Hepatocyte (in vitro differentiated cells): ENCODE results near the gene MPHOSPH9. TPM values are rescaled to one million over a fixed set of nuclear protein-coding genes. Genes with fewer than 3 reads are reported as not detected.
"Not testable (repeated sequence)": the region's sequence is repeated elsewhere in the genome, so short reads cannot be mapped to it uniquely, and the experiment has no call there.

Experiments used
- DNase-seq: peaks from one replicate; pipeline ENCODE4 v3.0.0-alpha.2; 2016; ENCODE audit warnings: low spot score
- H2AFZ ChIP-seq: fragments of 200-600 bp; sonication (generic); 2 replicates; pipeline ENCODE4 v1.6.0; 2016; ENCODE audit warnings: antibody characterized with exemption, mild to moderate bottlenecking
- H3K27ac ChIP-seq: fragments of 200-600 bp; sonication (generic); 2 replicates; pipeline ENCODE4 v1.5.1; 2016; ENCODE audit warnings: mild to moderate bottlenecking
- H3K27me3 ChIP-seq: fragments of 200-600 bp; sonication (generic); 2 replicates; pipeline ENCODE4 v1.6.1; 2016
- H3K36me3 ChIP-seq: fragments of 200-600 bp; sonication (generic); replicated peaks from 2 replicates; pipeline ENCODE4 v1.5.1; 2016; ENCODE audit warnings: low read depth; ENCODE audit not compliant: insufficient read depth
- H3K4me1 ChIP-seq: fragments of 200-600 bp; sonication (generic); 2 replicates; pipeline ENCODE4 v1.5.1; 2016; ENCODE audit warnings: mild to moderate bottlenecking, moderate library complexity; ENCODE audit not compliant: insufficient read depth
- H3K4me2 ChIP-seq: fragments of 200-600 bp; sonication (generic); 2 replicates; pipeline ENCODE4 v1.6.0; 2016
- H3K4me3 ChIP-seq: fragments of 200-600 bp; sonication (generic); 2 replicates; pipeline ENCODE4 v1.5.1; 2016; ENCODE audit warnings: mild to moderate bottlenecking
- H3K79me2 ChIP-seq: fragments of 200-600 bp; sonication (generic); 2 replicates; pipeline ENCODE4 v1.6.0; 2017; ENCODE audit warnings: mild to moderate bottlenecking
- H3K9me2 ChIP-seq: fragments of 200-600 bp; sonication (generic); replicated peaks from 2 replicates; pipeline ENCODE4 v1.6.0; 2017; ENCODE audit warnings: mild to moderate bottlenecking; ENCODE audit not compliant: insufficient read depth
- H3K9me3 ChIP-seq: fragments of 200-600 bp; sonication (generic); 2 replicates; pipeline ENCODE4 v1.5.1; 2016; ENCODE audit warnings: low read depth, mild to moderate bottlenecking
- H4K20me1 ChIP-seq: fragments of 200-600 bp; sonication (generic); 2 replicates; pipeline ENCODE4 v1.6.0; 2016; ENCODE audit warnings: mild to moderate bottlenecking; ENCODE audit not compliant: insufficient read depth, poor library complexity, severe bottlenecking
- EZH2 ChIP-seq: fragments of 200-600 bp; sonication (generic); IDR thresholded peaks from 2 replicates; pipeline ENCODE4 v1.6.1; 2016; ENCODE audit warnings: antibody characterized with exemption, mild to moderate bottlenecking, borderline replicate concordance
- EZH2phosphoT487 ChIP-seq: fragments of 200-600 bp; sonication (generic); IDR thresholded peaks from one replicate; pipeline ENCODE4 v1.6.1; 2018; ENCODE audit warnings: antibody characterized with exemption, mild to moderate bottlenecking, low read depth, moderate library complexity; ENCODE audit not compliant: unreplicated experiment, severe bottlenecking
- WGBS: methylation state at CpG from one replicate; pipeline ENCODE4 v1.1.6; 2016; ENCODE audit warnings: low lambda C conversion rate; ENCODE audit errors: missing lambda C conversion rate; 5-methylcytosine and 5-hydroxymethylcytosine counted together
- polyA plus RNA-seq: library from polyadenylated mRNA; unstranded; fragments of >200 nt; fragmentation: Nextera tagmentation; extraction: Ambion mirVana; gene quantifications from 2 replicates; pipeline ENCODE4 v1.2.1, GENCODE V29; 2016
- total RNA-seq: library from RNA; depleted of rRNA; stranded (reverse); fragments of >200 nt; gene quantifications from 2 replicates; pipeline ENCODE4 v1.2.3, GENCODE V29; 2014
- TF ChIP-seq, protein P1 (sequence below): fragments of 200-600 bp; sonication (generic); IDR thresholded peaks from 2 replicates; pipeline ENCODE4 v1.5.1; 2016; ENCODE audit warnings: antibody characterized with exemption, mild to moderate bottlenecking; ENCODE audit not compliant: poor library complexity

MPHOSPH9 gene
- total and polyA plus RNA-seq, 2 experiments from 2014 or later: 13.1 to 44.3 TPM

DNA sequence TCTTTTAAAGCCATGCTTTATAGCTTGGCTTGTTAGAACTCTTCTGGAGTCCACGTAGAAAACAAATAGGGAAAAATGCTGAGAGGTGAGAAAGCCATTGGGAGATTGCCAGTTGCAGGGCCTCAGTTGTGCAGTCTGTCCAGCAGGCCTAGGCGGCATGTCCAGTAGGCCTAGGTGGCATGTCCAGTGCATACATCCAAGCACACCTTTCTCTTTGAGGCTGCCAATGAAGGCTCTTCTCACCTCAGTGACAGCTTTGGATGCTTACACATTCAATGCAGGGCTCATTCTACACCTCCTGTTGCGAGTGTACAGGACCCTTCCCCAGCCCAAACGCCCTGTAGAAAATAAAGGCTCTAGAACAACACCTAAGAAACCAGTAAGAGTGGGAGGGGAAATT, 25.7 kb upstream of the MPHOSPH9 start:
- Histone ChIP-seq H3K36me3 (no peaks in the 10 kb centered on the region), H2AFZ (no peak overlapping the region), H3K9me3 (no peaks in the 10 kb centered on the region), H3K4me3 (no peak overlapping the region), H3K4me2 (no peak overlapping the region), H3K4me1 (no peaks in the 10 kb centered on the region), H3K27ac (no peak overlapping the region), H4K20me1 (peaks cover 6% of the 10 kb centered on the region), H3K27me3 (no peaks in the 10 kb centered on the region), H3K79me2 (peaks cover 26% of the 10 kb centered on the region), H3K9me2 (no peaks in the 10 kb centered on the region)
- WGBS: 70% methylated on average over 4 of the region's 4 CpGs
- TF ChIP-seq, protein P1, sequence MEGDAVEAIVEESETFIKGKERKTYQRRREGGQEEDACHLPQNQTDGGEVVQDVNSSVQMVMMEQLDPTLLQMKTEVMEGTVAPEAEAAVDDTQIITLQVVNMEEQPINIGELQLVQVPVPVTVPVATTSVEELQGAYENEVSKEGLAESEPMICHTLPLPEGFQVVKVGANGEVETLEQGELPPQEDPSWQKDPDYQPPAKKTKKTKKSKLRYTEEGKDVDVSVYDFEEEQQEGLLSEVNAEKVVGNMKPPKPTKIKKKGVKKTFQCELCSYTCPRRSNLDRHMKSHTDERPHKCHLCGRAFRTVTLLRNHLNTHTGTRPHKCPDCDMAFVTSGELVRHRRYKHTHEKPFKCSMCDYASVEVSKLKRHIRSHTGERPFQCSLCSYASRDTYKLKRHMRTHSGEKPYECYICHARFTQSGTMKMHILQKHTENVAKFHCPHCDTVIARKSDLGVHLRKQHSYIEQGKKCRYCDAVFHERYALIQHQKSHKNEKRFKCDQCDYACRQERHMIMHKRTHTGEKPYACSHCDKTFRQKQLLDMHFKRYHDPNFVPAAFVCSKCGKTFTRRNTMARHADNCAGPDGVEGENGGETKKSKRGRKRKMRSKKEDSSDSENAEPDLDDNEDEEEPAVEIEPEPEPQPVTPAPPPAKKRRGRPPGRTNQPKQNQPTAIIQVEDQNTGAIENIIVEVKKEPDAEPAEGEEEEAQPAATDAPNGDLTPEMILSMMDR: no peak
- TF ChIP-seq EZH2phosphoT487 (no peak), EZH2 (no peak)
- DNase-seq: no peak

DNA sequence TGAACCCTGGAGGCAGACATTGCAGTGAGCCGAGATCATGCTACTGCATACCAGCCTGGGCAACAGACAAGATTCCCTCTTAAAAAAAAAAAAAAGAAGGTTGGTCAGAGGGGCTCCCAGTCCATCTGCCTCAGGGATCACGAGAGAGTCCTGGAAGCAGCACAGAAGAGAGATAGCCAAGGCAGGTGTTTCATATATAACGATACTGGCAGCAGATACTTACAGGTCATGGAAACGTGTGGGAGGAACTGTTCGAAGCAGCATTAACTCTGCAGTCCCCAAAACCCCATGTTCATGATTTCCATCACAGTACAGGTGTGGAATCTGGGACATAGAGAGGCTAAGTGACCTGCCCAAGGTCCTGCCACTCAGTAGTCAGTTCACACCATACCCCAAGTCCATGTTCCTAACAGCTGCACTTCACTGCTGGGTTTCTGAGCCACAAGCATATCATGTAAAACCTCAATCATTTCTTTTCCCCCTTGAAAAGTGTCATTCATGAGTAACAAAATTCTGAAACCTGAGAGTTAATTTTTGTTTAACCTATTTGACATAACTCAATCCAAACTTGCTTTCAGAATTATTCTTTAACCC, 22.0 kb upstream of the MPHOSPH9 start:
- no peak overlapping the region for H3K4me3 ChIP-seq
- H2AFZ ChIP-seq: no peak overlapping the region
- no peaks in the 10 kb centered on the region for H3K9me3 ChIP-seq
- H3K4me2 ChIP-seq: no peak overlapping the region
- no peak overlapping the region for H3K27ac ChIP-seq
- 88% methylated on average over 5 of the region's 5 CpGs for WGBS
- TF ChIP-seq EZH2phosphoT487 (no peak), EZH2 (no peak)
- TF ChIP-seq, protein P1: no peak
- no peaks in the 10 kb centered on the region for H3K27me3 ChIP-seq
- H4K20me1 ChIP-seq: no peaks in the 10 kb centered on the region
- no peaks in the 10 kb centered on the region for H3K36me3 ChIP-seq
- H3K79me2 ChIP-seq: peaks cover 50% of the 10 kb centered on the region
- peaks cover 10% of the 10 kb centered on the region for H3K4me1 ChIP-seq
- no peak for DNase-seq
- H3K9me2 ChIP-seq: no peaks in the 10 kb centered on the region

DNA sequence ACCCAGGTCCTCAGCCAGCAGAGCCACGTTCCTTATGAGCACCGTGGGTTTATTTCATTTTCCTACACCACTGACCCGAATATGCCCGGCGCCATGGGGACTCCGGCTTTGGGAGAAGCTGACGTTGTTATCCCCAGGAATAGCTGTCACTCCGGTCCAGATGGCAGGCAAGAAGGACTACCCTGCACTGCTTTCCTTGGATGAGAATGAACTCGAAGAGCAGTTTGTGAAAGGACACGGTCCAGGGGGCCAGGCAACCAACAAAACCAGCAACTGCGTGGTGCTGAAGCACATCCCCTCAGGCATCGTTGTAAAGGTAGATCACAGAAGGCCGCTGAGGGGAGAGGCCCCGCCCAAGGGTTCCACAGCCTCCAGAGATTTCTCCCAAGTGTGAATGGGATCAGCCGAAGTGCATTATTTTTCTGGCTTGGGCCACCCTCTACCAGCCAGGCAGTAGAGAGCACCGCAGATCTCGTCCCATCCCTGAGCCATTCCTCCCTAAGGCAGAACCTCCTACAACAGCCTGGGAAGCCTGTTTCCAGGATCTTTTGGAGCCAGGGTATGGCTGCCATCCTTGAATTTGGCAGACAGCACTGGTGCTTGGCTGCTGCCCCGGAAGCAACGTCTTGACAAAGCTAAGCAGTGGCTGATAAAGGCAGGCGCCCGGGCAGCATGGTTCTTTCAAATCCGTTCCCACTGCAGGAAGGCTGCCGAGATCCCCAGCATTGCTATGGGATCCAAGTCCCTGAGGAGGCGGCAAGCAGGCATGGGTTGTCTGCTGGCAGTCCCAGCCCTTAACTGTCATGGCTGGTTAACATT, 20.9 kb upstream of the MPHOSPH9 start:
- Histone ChIP-seq H3K4me2 (no peak overlapping the region), H3K9me3 (no peaks in the 10 kb centered on the region), H2AFZ (no peak overlapping the region), H3K4me3 (no peak overlapping the region), H3K27ac (no peak overlapping the region), H3K9me2 (no peaks in the 10 kb centered on the region), H3K36me3 (no peaks in the 10 kb centered on the region), H3K27me3 (no peaks in the 10 kb centered on the region), H3K4me1 (peaks cover 10% of the 10 kb centered on the region), H4K20me1 (no peaks in the 10 kb centered on the region), H3K79me2 (peaks cover 59% of the 10 kb centered on the region)
- DNase-seq: no peak
- no peak for TF ChIP-seq EZH2
- TF ChIP-seq EZH2phosphoT487: no peak
- TF ChIP-seq, protein P1: no peak
- WGBS: 87% methylated on average over 24 of the region's 24 CpGs

DNA sequence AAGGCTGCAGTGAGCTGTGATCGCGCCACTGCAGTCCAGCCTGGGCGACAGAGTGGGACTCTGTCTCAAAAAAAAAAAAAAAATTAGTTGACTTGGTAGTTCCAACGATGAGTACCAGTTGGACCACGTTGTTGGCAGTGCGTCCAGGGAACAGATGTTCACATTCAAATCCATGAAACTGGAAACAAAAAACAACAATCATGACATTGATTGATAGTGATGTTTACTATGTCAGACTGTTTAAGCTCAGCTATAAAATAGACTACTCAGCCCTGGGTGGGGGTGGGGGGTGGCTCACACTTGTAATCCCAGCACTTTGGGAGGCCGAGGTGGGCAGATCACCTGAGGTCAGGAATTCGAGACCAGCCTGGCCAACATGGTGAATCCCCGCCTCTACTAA, 19.4 kb upstream of the MPHOSPH9 start:
- not testable (repeated sequence) for H2AFZ ChIP-seq, DNase-seq, H3K4me2 ChIP-seq, H3K9me2 ChIP-seq, H4K20me1 ChIP-seq, H3K27me3 ChIP-seq, H3K36me3 ChIP-seq, H3K4me3 ChIP-seq, H3K4me1 ChIP-seq, H3K9me3 ChIP-seq
- H3K27ac ChIP-seq: peak overlapping the region; percentile 95
- H3K79me2 ChIP-seq: peaks cover 73% of the 10 kb centered on the region
- WGBS: 81% methylated on average over 7 of the region's 9 CpGs
